Left hindlimb (tissue), 1 donor: ENCODE results near the gene ANKDD1A.

Experiments used
- DNase-seq: peaks from one replicate; pipeline ENCODE4 v3.0.0-alpha.2; 2018

The ANKDD1A gene

GRCh38 chr15:64911311-64912186 is at the start of gene ANKDD1A:
TSS of gene ANKDD1A (plus strand) at chr15:64911902. CDS start at chr15:64911931, 29 bp downstream.
- peak; percentile 86 for DNase-seq

- DNase-seq, result no peak
These were observed 49.7 kb upstream of the ANKDD1A start for GRCh38 chr15:64861960-64862359.

- DNase-seq, result no peak
These were observed 49.3 kb upstream of the ANKDD1A start for GRCh38 chr15:64862408-64862807.

GRCh38 chr15:64864068-64864467 is 47.6 kb upstream of the ANKDD1A start:
- peak; percentile 74 for DNase-seq

GRCh38 chr15:64865126-64865997 is 46.3 kb upstream of the ANKDD1A start:
- no peak for DNase-seq

GRCh38 chr15:64865998-64866520 is 45.6 kb upstream of the ANKDD1A start:
- no peak for DNase-seq

GRCh38 chr15:64869501-64869900 is 42.2 kb upstream of the ANKDD1A start:
- no peak for DNase-seq

GRCh38 chr15:64870353-64870752 is 41.3 kb upstream of the ANKDD1A start:
- DNase-seq, result no peak

- DNase-seq, result no peak
These were observed 36.0 kb upstream of the ANKDD1A start for GRCh38 chr15:64875641-64876223.

- DNase-seq, result peak; percentile 79
These were observed 34.3 kb upstream of the ANKDD1A start for GRCh38 chr15:64877435-64877834.

- DNase-seq, result no peak
These were observed 33.0 kb upstream of the ANKDD1A start for GRCh38 chr15:64878705-64879104.

- no peak for DNase-seq
These were observed 28.6 kb upstream of the ANKDD1A start for GRCh38 chr15:64883100-64883581.

- DNase-seq, result no peak
These were observed 27.6 kb upstream of the ANKDD1A start for GRCh38 chr15:64883997-64884511.

- DNase-seq, result no peak
These were observed 27.0 kb upstream of the ANKDD1A start for GRCh38 chr15:64884679-64885078.

GRCh38 chr15:64888336-64888735 is 23.4 kb upstream of the ANKDD1A start:
- DNase-seq, result no peak

- DNase-seq, result no peak
These were observed 20.1 kb upstream of the ANKDD1A start for GRCh38 chr15:64891561-64891960.

- no peak for DNase-seq
These were observed 18.8 kb upstream of the ANKDD1A start for GRCh38 chr15:64892847-64893403.

GRCh38 chr15:64893481-64894394 is 18.0 kb upstream of the ANKDD1A start:
- peak; percentile 97 for DNase-seq

- no peak for DNase-seq
These were observed 17.2 kb upstream of the ANKDD1A start for GRCh38 chr15:64894395-64895056.

GRCh38 chr15:64895285-64896065 is 16.2 kb upstream of the ANKDD1A start:
- no peak for DNase-seq
